Midbrain (tissue), 1 donor: ENCODE results near the gene SNX14.
A peak's percentile ranks its signal among the peaks of the same experiment; 100 is the strongest.
"Not testable (repeated sequence)": the region's sequence is repeated elsewhere in the genome, so short reads cannot be mapped to it uniquely, and the experiment has no call there.

Source experiments
- DNase-seq: peaks from one replicate; lab custom pipeline; 2025; lab: John Stamatoyannopoulos, UW

Gene SNX14

GRCh38 chr6:85593438-85594196 is at the start of gene SNX14:
Gene SNX14, minus strand, starts transcription at chr6:85593858. Its CDS starts 140 bp downstream, at chr6:85593718.
- DNase-seq = peak; percentile 91

GRCh38 chr6:85642774-85643536 is 49.3 kb upstream of the SNX14 start, which contains the start of gene SYNCRIP:
Gene SYNCRIP, minus strand, starts transcription at chr6:85642886. Its CDS starts 1,447 bp downstream, at chr6:85641439.
- DNase-seq = peak; percentile 98

GRCh38 chr6:85641897-85642773 is 48.5 kb upstream of the SNX14 start:
- peak; percentile 43 for DNase-seq

DNA sequence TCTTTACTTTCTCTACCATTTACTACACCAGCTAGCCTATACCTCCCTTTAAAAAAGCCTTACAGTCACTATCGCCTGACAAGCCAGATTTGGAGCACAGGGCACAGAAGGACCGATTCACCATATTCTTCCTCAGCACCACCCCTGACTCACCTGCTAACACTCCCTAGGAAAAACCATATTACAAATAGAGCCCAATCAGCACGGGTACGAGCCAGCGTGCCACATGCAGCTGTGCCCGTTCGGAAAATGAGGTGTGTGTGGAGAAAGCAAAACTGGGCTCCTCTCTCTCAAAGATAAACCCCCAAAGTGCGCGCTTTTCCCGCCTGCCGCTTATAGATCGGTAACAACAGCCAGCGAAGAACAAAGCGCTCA is 47.9 kb upstream of the SNX14 start:
- no peak for DNase-seq

DNA sequence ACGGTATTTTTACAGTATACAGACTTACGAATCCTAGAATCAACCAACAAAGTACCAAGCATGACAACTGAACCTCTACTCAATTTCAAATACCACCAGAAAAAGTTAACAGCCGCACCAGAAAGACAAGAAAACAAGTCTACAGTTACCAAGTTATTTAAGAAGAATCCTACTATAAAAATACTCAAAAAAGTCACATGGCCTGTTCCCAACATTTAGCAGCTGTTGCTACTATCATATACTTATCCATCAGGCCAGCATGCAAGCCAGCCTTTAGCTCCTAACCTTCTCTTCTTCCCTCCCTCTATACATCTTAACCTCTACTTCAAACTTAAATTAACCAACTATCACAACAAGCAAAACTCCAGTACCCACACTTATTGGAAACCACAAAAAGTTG is 47.2 kb upstream of the SNX14 start:
- no peak for DNase-seq

GRCh38 chr6:85637579-85637978 is 43.9 kb upstream of the SNX14 start:
- DNase-seq = no peak

DNA sequence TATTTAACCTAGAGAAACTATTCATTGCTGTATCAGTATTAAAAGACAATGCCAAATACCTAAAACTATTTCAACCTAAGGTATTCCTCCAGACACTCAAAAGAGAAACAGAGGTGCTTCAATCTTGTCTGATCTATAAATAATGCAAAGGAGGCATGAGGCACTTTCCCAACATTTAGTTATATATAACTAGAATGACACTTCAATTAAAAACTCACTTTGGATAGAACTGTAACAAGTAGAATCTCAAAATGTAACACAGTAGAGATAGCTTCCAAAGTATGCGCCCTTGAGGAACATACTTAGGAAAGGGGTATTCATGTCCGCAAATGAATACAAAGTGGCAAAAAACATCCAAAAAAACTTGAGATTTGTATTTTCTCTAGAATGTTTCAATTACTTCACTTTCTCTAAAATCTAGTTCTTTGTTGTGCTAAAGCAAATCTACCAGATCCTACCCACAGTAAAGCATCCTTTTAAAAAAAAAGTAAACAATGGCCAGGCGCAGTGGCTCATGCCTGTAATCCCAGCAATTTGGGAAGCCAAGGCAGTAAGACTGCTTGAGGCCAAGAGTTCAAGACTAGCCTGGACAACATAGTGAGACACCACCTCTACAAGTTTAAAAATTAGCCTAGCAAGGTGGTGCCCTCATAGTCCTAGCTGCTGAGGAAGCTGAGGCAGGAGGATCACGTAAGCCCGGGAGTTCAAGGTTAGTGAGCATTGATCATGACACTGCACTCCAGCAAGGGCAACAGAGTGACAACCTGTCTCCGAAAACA is 38.7 kb upstream of the SNX14 start:
- DNase-seq = no peak

- DNase-seq = not testable (repeated sequence)
Observed at GRCh38 chr6:85631117-85631516, 37.5 kb upstream of the SNX14 start.

DNA sequence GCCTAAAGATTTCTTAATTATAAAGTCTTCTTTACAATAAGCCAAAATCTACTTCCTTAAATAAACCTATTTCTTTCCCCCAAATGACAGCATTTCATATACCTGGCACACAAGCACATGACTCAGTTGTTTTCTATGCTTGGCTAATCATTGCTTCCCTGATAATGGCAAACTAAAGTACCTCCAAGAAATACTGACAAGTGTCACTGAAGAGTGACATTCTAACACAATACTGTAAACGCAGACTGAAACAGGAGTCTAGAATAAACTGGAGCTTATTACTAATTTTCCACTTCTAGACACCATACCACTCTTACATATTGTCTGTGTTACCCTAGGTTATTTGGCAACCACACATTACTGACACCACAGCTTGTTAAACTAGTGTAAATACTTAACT is 34.7 kb upstream of the SNX14 start:
- DNase-seq = no peak

DNA sequence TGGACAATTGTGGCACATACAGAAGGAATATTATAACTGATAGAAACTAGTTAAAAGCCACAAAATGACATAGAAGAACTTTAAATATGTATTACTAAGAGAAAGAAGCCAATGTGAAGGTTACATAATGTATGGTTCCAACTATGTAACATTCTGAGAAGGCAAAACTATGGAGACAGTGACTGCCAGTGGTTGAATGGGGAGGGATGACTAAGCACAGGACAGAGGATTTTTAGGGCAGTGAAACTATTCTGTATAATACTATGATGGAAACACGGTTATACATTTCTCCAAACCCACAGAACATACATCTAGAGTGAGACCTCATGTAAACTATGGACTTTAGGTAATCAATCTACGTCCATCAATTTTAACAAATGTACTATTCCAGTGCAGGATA is 26.6 kb upstream of the SNX14 start:
- no peak for DNase-seq

DNA sequence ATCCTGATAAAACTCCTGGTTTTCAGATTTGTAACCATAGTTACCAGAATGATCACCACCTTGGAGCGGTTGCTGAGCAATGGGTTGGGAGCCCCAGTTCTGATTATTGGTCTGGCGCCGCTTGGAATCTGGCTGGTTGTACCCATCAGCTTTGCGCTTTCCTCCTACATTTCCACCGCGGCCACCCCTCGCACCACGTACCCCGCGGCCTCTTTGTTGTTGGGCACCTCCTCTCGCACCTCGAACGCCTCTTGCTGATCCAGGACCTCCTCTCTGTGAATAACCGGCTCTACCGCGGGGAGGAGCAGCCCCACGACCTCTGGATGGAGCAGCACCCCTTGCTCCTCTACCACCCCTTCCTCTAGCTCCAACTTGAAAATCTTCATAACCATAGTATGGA is 21.1 kb upstream of the SNX14 start:
- DNase-seq = no peak

- no peak for DNase-seq
Observed at GRCh38 chr6:85612690-85613474, 19.2 kb upstream of the SNX14 start.

DNA sequence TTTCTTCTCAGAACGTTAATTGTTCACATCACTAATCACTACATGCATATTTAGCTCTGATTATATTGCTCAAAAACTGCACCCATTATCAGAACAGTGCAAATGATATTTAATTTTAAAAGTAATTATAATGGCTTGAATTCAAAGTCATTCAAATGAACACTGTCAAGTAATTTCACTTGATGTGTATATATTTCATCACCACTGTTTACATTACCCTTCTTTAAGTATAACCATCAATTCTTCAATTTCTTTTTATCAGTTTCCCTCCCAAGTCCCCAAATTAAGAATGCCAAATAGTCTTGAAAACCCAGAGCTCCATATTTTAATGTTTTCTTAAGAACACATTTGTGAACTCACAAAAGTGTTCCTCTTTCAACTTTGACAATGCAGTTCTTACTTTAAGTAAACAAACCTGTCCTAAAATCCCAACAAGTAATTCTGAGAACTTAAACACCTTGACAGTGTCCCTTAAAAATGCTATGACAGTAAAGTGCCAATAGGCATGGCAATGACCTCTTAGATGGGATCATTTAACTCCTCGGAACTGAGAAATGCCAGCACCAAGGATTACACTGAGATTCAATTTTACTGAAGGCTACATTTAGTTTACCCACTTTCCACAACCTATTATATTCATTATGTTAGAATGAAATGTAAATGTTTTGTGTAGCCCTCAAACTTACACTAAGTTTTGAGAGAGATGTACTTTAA is 16.7 kb upstream of the SNX14 start:
- no peak for DNase-seq

DNA sequence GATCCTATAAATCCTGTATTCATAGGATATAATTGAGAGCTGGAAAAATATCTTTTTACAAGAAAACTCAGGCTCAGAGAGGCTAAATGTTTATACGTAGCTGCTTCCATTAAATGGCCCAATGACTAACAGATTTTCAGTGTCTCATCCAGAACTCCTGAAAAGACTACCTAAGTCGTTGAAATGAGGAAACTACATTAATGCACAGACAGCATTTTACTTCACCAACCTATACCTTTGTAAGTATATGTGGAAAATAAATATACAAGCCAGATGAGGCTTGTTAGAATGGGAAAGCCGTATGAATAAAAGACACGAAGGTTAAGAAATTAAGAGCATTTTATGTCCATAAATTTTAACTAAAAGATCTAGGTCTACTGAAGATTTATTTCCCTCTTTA is 8.4 kb upstream of the SNX14 start:
- DNase-seq = no peak

GRCh38 chr6:85600713-85601313 is 7.2 kb upstream of the SNX14 start:
- DNase-seq = no peak

DNA sequence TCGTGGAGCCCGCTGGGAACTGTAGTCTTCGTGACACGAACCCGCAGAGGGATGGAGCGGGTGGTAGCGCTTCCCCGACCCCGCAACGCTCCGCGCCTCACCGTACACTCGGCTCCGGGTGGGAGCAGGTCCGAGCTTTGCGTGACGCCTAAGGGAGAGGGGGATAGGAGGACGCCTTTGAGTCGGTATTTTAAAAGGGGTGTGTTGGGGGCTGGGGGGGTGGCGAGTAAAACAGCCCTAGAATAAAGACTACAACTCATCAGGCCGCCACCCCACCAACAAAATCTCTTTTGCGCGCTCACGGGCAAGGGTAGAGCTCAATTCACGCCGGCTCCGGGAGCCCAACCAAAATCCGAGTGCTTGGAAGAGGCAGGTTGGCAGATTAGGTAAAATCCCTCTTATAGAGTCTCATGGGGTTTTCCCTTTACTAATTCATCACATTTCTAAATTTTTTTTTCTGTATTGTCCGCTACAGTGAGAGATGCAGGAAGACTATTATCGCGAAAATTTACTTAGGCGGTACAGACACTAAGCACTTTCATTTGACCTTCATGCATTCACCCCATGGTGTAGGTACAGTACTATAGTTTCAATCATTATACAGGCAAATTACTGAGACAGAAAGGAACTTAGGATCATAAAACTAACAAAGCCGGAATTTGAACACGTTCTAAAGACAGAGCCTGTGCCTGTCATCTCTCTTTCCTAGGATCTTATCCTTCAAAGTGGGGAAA is 706 bp upstream of the SNX14 start:
- DNase-seq = peak; percentile 59

GRCh38 chr6:85592033-85592432 is 1.6 kb downstream of the SNX14 start:
- DNase-seq = no peak

- no peak for DNase-seq
Observed at GRCh38 chr6:85591207-85591606, 2.5 kb downstream of the SNX14 start.

DNA sequence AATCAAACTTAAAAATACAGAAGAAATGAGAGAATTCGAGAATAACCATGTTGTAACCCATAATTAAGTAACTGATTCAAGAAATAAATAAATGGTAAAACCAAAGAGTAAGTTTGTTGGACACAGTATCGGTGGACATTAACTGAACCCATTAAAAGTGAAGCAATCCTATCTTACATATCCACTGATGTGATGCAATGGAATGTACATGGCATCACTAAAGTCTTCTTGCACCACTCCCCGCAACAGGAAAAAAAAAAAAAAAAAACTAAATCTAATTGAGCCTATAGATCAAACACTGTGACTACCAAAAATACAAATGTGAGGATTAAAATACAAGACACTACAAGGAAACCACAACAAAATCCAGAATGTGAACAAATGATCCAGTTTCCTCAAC is 7.9 kb downstream of the SNX14 start:
- DNase-seq = no peak
